Measurements from ENCODE around the gene STAB2. TPM values are rescaled to one million over a fixed set of nuclear protein-coding genes. Genes with fewer than 3 reads are reported as not detected.

Gene STAB2
- total and polyA plus RNA-seq, 2 of the 4 experiments (the other 2 are of a cell fraction) = not detected

GRCh38 chr12:103688376-103689063 is 101.4 kb downstream of the STAB2 start:
- Histone ChIP-seq H3K14ac (replicated peaks; ENCODE audit: low read depth, low read length) (no peak overlapping the region), H3K36me3 (ENCODE audit: control insufficient read depth, insufficient read depth, low read length) (no peaks in the 10 kb centered on the region), H3K4me3 (ENCODE audit: insufficient read depth, low read depth, low read length) (no peak overlapping the region), H3K4me1 (ENCODE audit: control insufficient read depth, insufficient read depth, low read length) (no peaks in the 10 kb centered on the region), H3K27ac (ENCODE audit: insufficient read depth, low read length) (no peak overlapping the region), H4K20me1 (ENCODE audit: insufficient read depth, low read length) (no peaks in the 10 kb centered on the region), H3K79me1 (ENCODE audit: low read depth in 1 of 2, low read length in 2 of 2) (no peaks in the 10 kb centered on the region), H2AK5ac (ENCODE audit: low read depth, low read length) (no peak overlapping the region), H3K23ac (ENCODE audit: low read depth, low read length) (no peak overlapping the region), H3K9me1 (ENCODE audit: insufficient read depth, low read length) (no peaks in the 10 kb centered on the region), H3K27me3 (ENCODE audit: control insufficient read depth, insufficient read depth, low read length) (no peaks in the 10 kb centered on the region; the same call in 1 of the 2 replicates), H3K18ac (ENCODE audit: low read depth, low read length) (no peak overlapping the region), H4K5ac (ENCODE audit: low read depth, low read length) (no peak overlapping the region), H2BK15ac (ENCODE audit: low read depth, low read length) (no peak overlapping the region), H3K56ac (ENCODE audit: extremely low read depth, insufficient read depth, low read length) (no peak overlapping the region), H3K9ac (ENCODE audit: low read depth, low read length) (no peak overlapping the region), H4K91ac (ENCODE audit: insufficient read depth, low read depth, low read length) (no peak overlapping the region), H2AK9ac (replicated peaks; ENCODE audit: low read depth, low read length, poor library complexity) (no peak overlapping the region), H3K9me3 (ENCODE audit: control insufficient read depth, insufficient read depth, low read length) (no peaks in the 10 kb centered on the region), H2BK5ac (ENCODE audit: low read depth, low read length, poor library complexity, severe bottlenecking) (no peak overlapping the region), H3K4me2 (ENCODE audit: low read depth, low read length) (no peak overlapping the region), H2AFZ (replicated peaks; ENCODE audit: low read length, poor library complexity) (no peak overlapping the region), H2BK20ac (ENCODE audit: low read depth, low read length) (no peak overlapping the region), H4K8ac (ENCODE audit: low read depth in 2 of 2, low read length in 2 of 2) (no peak overlapping the region), H3K4ac (ENCODE audit: low read depth, low read length) (no peak overlapping the region), H2BK120ac (ENCODE audit: low read depth, low read length) (no peak overlapping the region)
- in situ Hi-C loops (cut with MboI; ENCODE audit: low sequenced_read_pairs) = no loop called here
- intact Hi-C loops (cut with micrococcal nuclease) = no loop called here
- no CpG with 5 or more reads among the region's 6 CpGs for WGBS, 2 experiments (ENCODE audit: extremely low coverage in 2 of 2, insufficient read length in 1 of 2)
- CTCF ChIA-PET = interaction anchor here (1.3 kb wide), 1 partner anchor 8 kb away, joined by 3 read pairs; no protein-coding TSS in a partner anchor
- dilution Hi-C loops (cut with HindIII; ENCODE audit: low sequenced_read_pairs, unreplicated experiment) = no loop called here
- POLR2A ChIA-PET (ENCODE audit: unreplicated experiment) = interaction anchor here (0.6 kb wide), 1 partner anchor 76 kb away, joined by 3 read pairs; no protein-coding TSS in a partner anchor
- DNase-seq (no peak), ATAC-seq (ENCODE audit: low read depth) (no peak)
- TF ChIP-seq RCOR1 (IDR thresholded peaks at IDR 0.05; ENCODE audit: insufficient replicate concordance, low read length) (no peak), CHD1 (IDR thresholded peaks at IDR 0.05; ENCODE audit: low read depth, low read length) (no peak), BHLHE40 (IDR thresholded peaks at IDR 0.05; ENCODE audit: low read depth, low read length) (no peak), SMC3 (IDR thresholded peaks at IDR 0.05; ENCODE audit: low read depth, low read length) (no peak), CEBPB (IDR thresholded peaks at IDR 0.05; ENCODE audit: low read depth, low read length) (no peak), RFX5 (IDR thresholded peaks at IDR 0.05; ENCODE audit: low read depth, low read length) (no peak), MAZ (IDR thresholded peaks at IDR 0.05; ENCODE audit: borderline replicate concordance, low read depth, low read length) (no peak), FOS (IDR thresholded peaks at IDR 0.05; ENCODE audit: low read depth, low read length) (no peak), MAFK (IDR thresholded peaks at IDR 0.05; ENCODE audit: low read depth, low read length) (no peak)
- TF ChIP-seq, protein P1, sequence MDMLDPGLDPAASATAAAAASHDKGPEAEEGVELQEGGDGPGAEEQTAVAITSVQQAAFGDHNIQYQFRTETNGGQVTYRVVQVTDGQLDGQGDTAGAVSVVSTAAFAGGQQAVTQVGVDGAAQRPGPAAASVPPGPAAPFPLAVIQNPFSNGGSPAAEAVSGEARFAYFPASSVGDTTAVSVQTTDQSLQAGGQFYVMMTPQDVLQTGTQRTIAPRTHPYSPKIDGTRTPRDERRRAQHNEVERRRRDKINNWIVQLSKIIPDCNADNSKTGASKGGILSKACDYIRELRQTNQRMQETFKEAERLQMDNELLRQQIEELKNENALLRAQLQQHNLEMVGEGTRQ (IDR thresholded peaks at IDR 0.05; ENCODE audit: low read depth, low read length) = no peak
- BruUV-seq (replicated peaks) = no TSS peak
